HepG2 (cell line): ENCODE data around the gene IFI27L2. TPM values are rescaled to one million over a fixed set of nuclear protein-coding genes. Genes with fewer than 3 reads are reported as not detected.

Experiments
- ATAC-seq: fragments of 200-7000 bp; cut with Tn5 transposase; 3 replicates; pipeline ENCODE4 v1.9.1; 2020; ENCODE audit warnings: mild to moderate bottlenecking, moderate library complexity
- BruUV-seq: library from RNA; stranded (reverse); fragments of 400-500 nt; replicated peaks from 2 replicates; lab custom pipeline; 2021; lab: Mats Ljungman, UMichigan
- CTCF ChIA-PET: fragments of 300-600 bp; formaldehyde crosslinking; extraction: SDS; loops from one replicate; lab custom pipeline; 2021; ENCODE audit warnings: low total read pairs, inconsistent platforms, low intra/inter-chr PET ratio; lab: Yijun Ruan, JAX
- POLR2A ChIA-PET: fragments of 350-600 bp; sonication (Branson Sonifier 250); formaldehyde crosslinking; loops from one replicate; lab custom pipeline; 2020; ENCODE audit warnings: antibody characterized with exemption, inconsistent platforms; lab: Yijun Ruan, JAX
- DNase-seq: peaks from one replicate; pipeline ENCODE4 v3.0.0-alpha.2; 2015; ENCODE audit warnings: low spot score
- FAIRE-seq: peaks from 3 replicates; lab custom pipeline; 2011; peaks lifted over from hg19 to GRCh38; lab: Jason Lieb, UNC
- H2AFZ ChIP-seq: one replicate; pipeline ENCODE4 v1.6.1; 2011; ENCODE audit warnings: low read length, inconsistent platforms
- H3K27ac ChIP-seq: fragments of 300-600 bp; 3 replicates; pipeline ENCODE4 v1.8.0; 2011; ENCODE audit warnings: mixed run types, mild to moderate bottlenecking, mixed read lengths, low read length, inconsistent platforms; ENCODE audit not compliant: insufficient read depth; ENCODE audit errors: extremely low read length
- H3K27me3 ChIP-seq, 2 experiments: fragments of 200-600 bp in 1 of 2; 2 replicates in 1 of 2; 3 replicates in 1 of 2; pipeline versions ENCODE4 v1.6.0 to v1.8.0; 2011; ENCODE audit warnings: low read length in 2 of 2, mild to moderate bottlenecking in 2 of 2, moderate library complexity in 2 of 2, inconsistent platforms in 1 of 2; ENCODE audit not compliant: insufficient read depth in 2 of 2, control insufficient read depth in 1 of 2
- H3K36me3 ChIP-seq, 2 experiments: fragments of 200-600 bp in 1 of 2; replicated peaks in 1 of 2; 2 replicates in 1 of 2; 3 replicates in 1 of 2; pipeline versions ENCODE4 v1.5.1 to v1.8.0; 2011; ENCODE audit warnings: low read length in 2 of 2, inconsistent platforms in 1 of 2; ENCODE audit not compliant: insufficient read depth in 2 of 2, control insufficient read depth in 1 of 2
- H3K4me1 ChIP-seq: 2 replicates; pipeline ENCODE4 v1.5.1; 2012; ENCODE audit warnings: low read length, inconsistent platforms; ENCODE audit not compliant: insufficient read depth
- H3K4me2 ChIP-seq: 2 replicates; pipeline ENCODE4 v1.6.0; 2011; ENCODE audit warnings: low read depth, low read length, inconsistent platforms
- H3K4me3 ChIP-seq, 3 experiments: fragments of 200-600 bp in 1 of 3; sonication (generic), shearing (Covaris generic) in 1 of 3; replicated peaks in 1 of 3; 2 replicates each; pipeline ENCODE4 v1.5.1; 2011 to 2016; ENCODE audit warnings: low read length in 3 of 3, inconsistent platforms in 2 of 3, low read depth in 2 of 3, mild to moderate bottlenecking in 2 of 3, control low read depth in 1 of 3, mixed read lengths in 1 of 3; ENCODE audit not compliant: insufficient read depth in 1 of 3
- H3K79me2 ChIP-seq: one replicate; pipeline ENCODE4 v1.6.1; 2011; ENCODE audit warnings: low read length, inconsistent platforms; ENCODE audit not compliant: insufficient read depth
- H3K9ac ChIP-seq: 2 replicates; pipeline ENCODE4 v1.6.0; 2011; ENCODE audit warnings: mild to moderate bottlenecking, low read depth, low read length, inconsistent platforms; ENCODE audit not compliant: insufficient read depth
- H3K9me3 ChIP-seq: 2 replicates; pipeline ENCODE4 v1.5.1; 2012; ENCODE audit warnings: mild to moderate bottlenecking, low read length
- H4K20me1 ChIP-seq: 2 replicates; pipeline ENCODE4 v1.6.0; 2011; ENCODE audit warnings: inconsistent platforms, mild to moderate bottlenecking, low read length, moderate library complexity; ENCODE audit not compliant: insufficient read depth
- FIP1L1 ChIP-seq: fragments of 200-400 bp; formaldehyde crosslinking; IDR thresholded peaks from 2 replicates; pipeline ENCODE4 v1.6.1; 2018; ENCODE audit warnings: low read depth, mild to moderate bottlenecking, low read length, moderate library complexity, borderline replicate concordance; ENCODE audit not compliant: insufficient read depth
- GTF2F1 ChIP-seq: fragments of 150-350 bp; IDR thresholded peaks from 2 replicates; pipeline ENCODE4 v1.6.1; 2014; ENCODE audit warnings: low read length
- KDM5B ChIP-seq: sonication (generic); formaldehyde crosslinking; IDR thresholded peaks from 2 replicates; pipeline ENCODE4 v1.4.0; 2020; ENCODE audit warnings: missing genetic modification reagents, mild to moderate bottlenecking, borderline replicate concordance
- MLX ChIP-seq: IDR thresholded peaks from 2 replicates; pipeline ENCODE4 v1.6.1; 2016
- RFXANK ChIP-seq: IDR thresholded peaks from 2 replicates; pipeline ENCODE4 v1.6.1; 2016
- SNRNP70 ChIP-seq: fragments of 200-400 bp; formaldehyde crosslinking; IDR thresholded peaks from 2 replicates; pipeline ENCODE4 v1.6.1; 2017; ENCODE audit warnings: mild to moderate bottlenecking, low read depth, low read length, moderate library complexity
- SPEN ChIP-seq: sonication (generic); formaldehyde crosslinking; IDR thresholded peaks from 2 replicates; pipeline ENCODE4 v1.5.1; 2020; ENCODE audit warnings: low read depth, mild to moderate bottlenecking, missing genetic modification reagents
- TAF15 ChIP-seq: fragments of 200-400 bp; formaldehyde crosslinking; IDR thresholded peaks from one replicate; pipeline ENCODE4 v1.6.1; 2018; ENCODE audit warnings: mild to moderate bottlenecking, low read depth, low read length; ENCODE audit not compliant: poor library complexity, severe bottlenecking
- ZNF367 ChIP-seq: sonication (generic); formaldehyde crosslinking; IDR thresholded peaks from 2 replicates; pipeline ENCODE4 v1.4.0; 2020; ENCODE audit warnings: missing genetic modification reagents, borderline replicate concordance
- ZNF878 ChIP-seq: sonication (generic); formaldehyde crosslinking; IDR thresholded peaks from 2 replicates; pipeline ENCODE4 v1.8.1; 2023; ENCODE audit warnings: mild to moderate bottlenecking, missing genetic modification reagents, moderate library complexity
- WGBS: methylation state at CpG from one replicate; pipeline ENCODE4 v1.1.6; 2017; ENCODE audit warnings: low lambda C conversion rate; 5-methylcytosine and 5-hydroxymethylcytosine counted together
- in situ Hi-C: cut with HindIII; loops from 2 replicates; pipeline ENCODE4 v1.10.0; 2017; ENCODE audit warnings: low pct_unique_long_range_greater_than_20kb; ENCODE audit not compliant: extremely low pct_ligation_motif_present
- intact Hi-C: fragments of 100-400 bp; cut with micrococcal nuclease; formaldehyde crosslinking; loops from one replicate; pipeline ENCODE4 v1.10.0; 2022; ENCODE audit not compliant: unreplicated experiment
- polyA plus RNA-seq, 8 experiments: library from polyadenylated mRNA; depleted of rRNA in 3 of 8; stranded (reverse) in 7 of 8; unstranded in 1 of 8; fragments of >200 nt; fragmentation: Illumina TruSeq in 4 of 8; extraction: Trizol in 4 of 8; gene quantifications; 2 replicates each; pipeline versions ENCODE4 v1.2.1 to v1.2.3, GENCODE V29; 2011 to 2016; ENCODE audit warnings: low read depth in 4 of 8, missing spikeins in 1 of 8, mixed read lengths in 1 of 8; ENCODE audit not compliant: insufficient read depth in 1 of 8
- total RNA-seq, 5 experiments: library from RNA; depleted of rRNA; stranded (reverse); fragments of >200 nt; fragmentation: Illumina TruSeq; extraction: Trizol; gene quantifications; 2 replicates each; pipeline ENCODE4 v1.2.3, GENCODE V29; 2016; ENCODE audit warnings: low read depth in 1 of 5

Gene IFI27L2
- total and polyA plus RNA-seq, 2 of the 13 experiments (the other 11 are each of a cell fraction or from before 2014, with no cell fraction given), result 4.3 to 4.8 TPM

- no peak overlapping the region for H3K4me2 ChIP-seq
- TF ChIP-seq GTF2F1 (no peak), ZNF367 (CRISPR knock-in tag) (no peak), SNRNP70 (no peak), MLX (CRISPR knock-in tag) (no peak), KDM5B (CRISPR knock-in tag) (no peak), RFXANK (no peak), SPEN (CRISPR knock-in tag) (no peak), FIP1L1 (no peak), TAF15 (no peak), ZNF878 (CRISPR knock-in tag) (no peak)
- no peaks in the 10 kb centered on the region for H3K36me3 ChIP-seq
- H2AFZ ChIP-seq, result no peak overlapping the region
- H4K20me1 ChIP-seq, result no peaks in the 10 kb centered on the region
- H3K9ac ChIP-seq, result no peak overlapping the region
- peaks cover 1 to 24% of the 10 kb centered on the region in 2 experiments; a peak in 3 of 5 replicates for H3K27me3 ChIP-seq
- DNase-seq (no peak), ATAC-seq (no peak), FAIRE-seq (no peak)
- in situ Hi-C loops, result no loop called here
- no peaks in the 10 kb centered on the region for H3K9me3 ChIP-seq
- BruUV-seq, result no TSS peak
- ChIA-PET CTCF (no interaction called here), POLR2A (no interaction called here)
- H3K4me1 ChIP-seq, result peaks cover 14% of the 10 kb centered on the region
- WGBS, result 62% methylated on average over 6 of the region's 6 CpGs
- intact Hi-C loops, result no loop called here
- H3K4me3 ChIP-seq, result no peak overlapping the region
- no peaks in the 10 kb centered on the region for H3K79me2 ChIP-seq
- no peak overlapping the region for H3K27ac ChIP-seq
Observed at GRCh38 chr14:94170136-94170535, 40.7 kb upstream of the IFI27L2 start.
